Activated CD8-positive, alpha-beta memory T cell treated with anti-CD3 and anti-CD28 coated beads for 36 hours (primary cell): Measurements from ENCODE around the gene OASL. TPM values are rescaled to one million over a fixed set of nuclear protein-coding genes. Genes with fewer than 3 reads are reported as not detected.
"Not testable (repeated sequence)": the region's sequence is repeated elsewhere in the genome, so short reads cannot be mapped to it uniquely, and the experiment has no call there.

Experiments used
- CTCF ChIA-PET: fragments of 350-600 bp; sonication (Branson Sonifier 250); formaldehyde crosslinking; loops from one replicate; lab custom pipeline; 2021; ENCODE audit warnings: antibody characterized with exemption; lab: Charles Lee
- POLR2A ChIA-PET: fragments of 350-600 bp; sonication (Branson Sonifier 250); formaldehyde crosslinking; loops from one replicate; lab custom pipeline; 2021; ENCODE audit warnings: antibody characterized with exemption; lab: Charles Lee
- total RNA-seq, 2 experiments: library from RNA; stranded (reverse); gene quantifications; one replicate each; pipeline ENCODE4 v1.2.3, GENCODE V29; 2021

OASL gene, protein sequence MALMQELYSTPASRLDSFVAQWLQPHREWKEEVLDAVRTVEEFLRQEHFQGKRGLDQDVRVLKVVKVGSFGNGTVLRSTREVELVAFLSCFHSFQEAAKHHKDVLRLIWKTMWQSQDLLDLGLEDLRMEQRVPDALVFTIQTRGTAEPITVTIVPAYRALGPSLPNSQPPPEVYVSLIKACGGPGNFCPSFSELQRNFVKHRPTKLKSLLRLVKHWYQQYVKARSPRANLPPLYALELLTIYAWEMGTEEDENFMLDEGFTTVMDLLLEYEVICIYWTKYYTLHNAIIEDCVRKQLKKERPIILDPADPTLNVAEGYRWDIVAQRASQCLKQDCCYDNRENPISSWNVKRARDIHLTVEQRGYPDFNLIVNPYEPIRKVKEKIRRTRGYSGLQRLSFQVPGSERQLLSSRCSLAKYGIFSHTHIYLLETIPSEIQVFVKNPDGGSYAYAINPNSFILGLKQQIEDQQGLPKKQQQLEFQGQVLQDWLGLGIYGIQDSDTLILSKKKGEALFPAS
- total RNA-seq: 1 to 10 TPM; 3.0 to 3.3 TPM

GRCh38 chr12:121038861-121039668 is at the start of gene OASL:
Gene OASL, minus strand, starts transcription at chr12:121039246. Its CDS starts 275 bp downstream, at chr12:121038971.
- CTCF ChIA-PET: interaction anchor here (1.0 to 3.2 kb wide), 2 partner anchors 20 to 34 kb away, joined by 4 to 17 read pairs; no protein-coding TSS in a partner anchor
- POLR2A ChIA-PET: no interaction called here

DNA sequence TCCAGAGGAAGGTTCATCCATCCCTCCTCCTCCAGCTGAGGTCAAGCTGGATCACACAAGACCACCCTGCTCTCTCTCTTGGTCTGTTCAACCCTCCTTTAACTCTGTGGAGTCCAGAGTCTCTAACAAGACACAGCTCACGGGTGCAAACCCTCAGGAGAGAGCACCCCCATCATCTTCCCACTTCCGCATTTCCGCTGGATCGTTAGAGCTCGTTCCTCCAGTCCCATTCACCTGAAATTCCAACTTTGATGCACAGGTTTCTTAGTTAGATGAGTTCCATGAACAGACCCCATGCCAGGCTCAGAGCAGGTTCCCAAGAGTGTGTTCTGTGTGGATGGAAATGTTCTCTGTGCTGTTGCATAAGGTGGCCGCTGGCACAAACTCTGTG is 49.1 kb upstream of the OASL start:
- POLR2A ChIA-PET: no interaction called here
- CTCF ChIA-PET: no interaction called here

DNA sequence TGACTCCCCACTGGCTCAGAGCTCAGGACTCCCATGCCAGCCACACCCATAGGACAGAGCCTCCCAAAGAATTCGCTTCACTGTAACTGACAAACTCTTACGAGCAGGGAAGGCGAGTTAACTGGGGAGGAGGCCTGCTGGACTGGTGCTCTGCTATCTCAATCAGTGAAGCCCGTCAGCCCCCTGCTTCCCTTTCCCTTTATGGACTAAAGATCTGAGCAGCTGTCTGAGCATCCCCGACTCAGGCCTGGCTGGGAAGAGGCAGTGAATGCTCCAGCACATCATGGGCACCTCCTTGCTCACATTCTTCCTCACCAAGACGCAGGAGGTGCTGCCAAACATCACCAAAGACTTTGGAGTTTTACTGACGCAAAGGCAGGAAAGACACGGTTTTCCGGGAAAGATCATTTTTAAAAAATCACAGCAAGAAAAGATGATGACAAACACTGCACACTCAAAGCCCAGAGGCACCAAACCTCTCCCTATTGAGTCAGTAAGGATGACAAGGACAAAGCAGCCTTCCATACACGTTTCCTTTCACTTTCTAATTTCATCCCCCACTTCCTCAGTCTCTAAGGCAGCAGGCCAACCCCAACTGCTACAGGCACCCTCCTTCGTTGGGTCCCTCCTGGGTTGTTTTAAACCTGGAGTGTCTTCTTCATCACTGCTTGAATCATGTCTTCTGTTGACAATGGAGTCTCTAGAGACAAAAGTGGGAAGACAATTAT is 48.6 kb upstream of the OASL start:
- ChIA-PET POLR2A (no interaction called here), CTCF (interaction anchor here (0.5 kb wide), 1 partner anchor 30 kb away, joined by 3 read pairs; no protein-coding TSS in a partner anchor)

GRCh38 chr12:121086781-121087295 is 47.8 kb upstream of the OASL start:
- POLR2A ChIA-PET: no interaction called here
- CTCF ChIA-PET: no interaction called here

DNA sequence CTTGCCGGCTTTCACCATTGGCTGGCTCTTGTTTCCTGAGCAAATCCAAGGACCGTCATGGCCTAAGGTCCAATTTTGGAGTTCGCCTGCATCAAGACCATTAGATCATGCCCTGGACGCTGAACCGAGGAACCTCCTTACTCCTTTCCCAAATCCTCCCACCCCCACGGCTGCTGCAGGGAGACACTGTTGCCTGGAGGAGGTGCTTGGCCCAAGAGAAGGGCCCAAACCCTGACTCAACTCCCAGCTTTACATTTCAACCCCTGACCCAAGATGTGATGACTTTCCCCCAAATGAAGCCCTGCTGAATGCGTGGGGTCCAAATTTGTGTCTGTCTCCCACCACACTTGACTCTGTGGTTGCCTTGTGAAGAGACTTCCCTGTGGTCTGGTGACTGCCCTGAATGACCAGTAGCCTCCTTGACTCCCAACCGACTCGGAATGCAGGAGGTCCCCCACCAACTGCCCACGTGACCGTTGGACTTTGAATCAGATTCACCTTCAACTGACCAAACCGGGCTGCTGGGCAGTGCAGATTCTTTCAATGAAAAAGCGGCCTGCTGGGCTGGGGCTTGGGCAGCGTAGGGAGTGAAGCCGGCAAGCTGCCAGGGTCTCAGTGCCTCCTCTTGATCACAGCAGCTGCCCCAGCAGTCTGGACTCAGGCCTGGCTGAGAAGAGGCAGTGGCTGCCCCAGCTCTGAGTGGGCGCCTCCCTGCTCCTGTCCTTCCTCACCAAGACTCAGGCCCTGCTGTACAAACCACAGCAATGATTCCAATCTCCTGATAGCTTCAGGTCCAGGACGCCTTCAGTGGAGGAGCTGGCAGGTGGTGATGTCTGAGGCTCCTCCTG is 46.7 kb upstream of the OASL start:
- POLR2A ChIA-PET: no interaction called here

DNA sequence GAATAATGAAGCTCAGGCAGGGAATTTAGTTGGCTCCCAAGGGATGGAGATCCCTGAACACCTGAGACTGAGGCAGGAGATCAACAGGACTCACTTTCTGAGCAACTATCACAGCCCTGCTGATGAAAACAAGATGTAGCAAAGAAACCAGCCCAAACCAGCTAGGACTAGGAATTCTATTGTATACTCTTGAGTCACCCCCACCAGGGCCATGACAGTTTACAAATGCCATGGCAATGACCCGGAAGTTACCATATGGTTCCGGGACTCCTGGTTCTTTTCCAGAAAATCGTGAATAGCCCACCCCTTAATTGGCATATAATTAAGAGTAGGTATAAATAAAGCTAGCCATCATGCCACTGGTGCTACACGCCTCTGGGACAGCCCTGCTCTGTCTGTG is 46.0 kb upstream of the OASL start:
- POLR2A ChIA-PET: no interaction called here
- CTCF ChIA-PET: interaction anchor here (0.6 to 1.4 kb wide), 2 partner anchors 44 to 296 kb away, joined by 3 read pairs; no protein-coding TSS in a partner anchor

More for the DNA sequence above, 46.7 kb upstream of the OASL start:
- CTCF ChIA-PET: interaction anchor here (0.6 to 1.4 kb wide), 3 partner anchors 25 to 296 kb away, joined by 3 read pairs; no protein-coding TSS in a partner anchor

- ChIA-PET CTCF (no interaction called here), POLR2A (no interaction called here)
These were observed 45.2 kb upstream of the OASL start for GRCh38 chr12:121084229-121084628.

DNA sequence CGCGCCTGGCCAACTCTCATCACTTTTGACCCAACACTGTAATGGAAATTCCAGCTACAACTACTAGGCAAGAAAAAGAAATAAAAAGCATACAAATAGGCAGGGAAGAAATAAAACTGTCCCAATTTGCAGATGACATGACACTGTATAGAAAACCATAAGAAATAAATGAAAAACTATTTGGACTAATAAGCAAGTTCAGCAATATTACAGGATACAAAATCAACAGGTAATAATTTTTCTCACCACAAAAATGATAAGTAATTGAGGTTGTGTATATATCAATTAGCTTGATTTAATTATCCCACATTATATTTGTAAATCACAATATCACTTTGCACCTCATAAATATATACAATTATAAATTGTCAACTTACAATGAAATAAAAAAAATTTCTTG is 41.9 kb upstream of the OASL start:
- CTCF ChIA-PET: no interaction called here
- POLR2A ChIA-PET: no interaction called here

DNA sequence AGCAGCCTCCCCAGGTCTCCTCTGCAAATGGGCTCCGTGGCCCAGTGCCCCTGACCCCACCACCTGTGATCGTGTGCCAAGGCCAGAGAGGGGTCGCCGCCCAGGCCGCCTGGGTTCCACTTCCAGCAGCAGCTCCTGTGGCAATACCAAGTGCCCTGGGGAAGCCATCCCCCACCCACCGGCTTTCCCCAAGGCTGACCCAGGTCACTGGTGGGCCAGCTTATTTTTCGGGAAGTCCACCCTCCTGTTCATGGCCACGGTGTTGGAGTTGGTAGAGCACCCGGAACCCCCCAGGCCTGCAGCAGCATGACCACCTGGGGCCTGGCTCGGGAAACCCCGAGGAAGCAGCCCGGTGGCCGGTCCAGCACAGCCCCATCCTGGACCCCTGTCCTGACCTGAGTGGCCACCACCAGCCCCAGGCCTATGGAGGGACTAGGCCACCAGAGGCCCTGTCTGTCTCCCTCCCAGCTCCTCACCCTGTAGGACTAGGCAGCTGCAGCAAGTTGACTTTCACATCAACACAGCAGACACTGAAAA is 40.8 kb upstream of the OASL start:
- ChIA-PET POLR2A (no interaction called here), CTCF (interaction anchor here (0.6 to 1.0 kb wide), 2 partner anchors 30 to 328 kb away, joined by 3 read pairs; no protein-coding TSS in a partner anchor)

DNA sequence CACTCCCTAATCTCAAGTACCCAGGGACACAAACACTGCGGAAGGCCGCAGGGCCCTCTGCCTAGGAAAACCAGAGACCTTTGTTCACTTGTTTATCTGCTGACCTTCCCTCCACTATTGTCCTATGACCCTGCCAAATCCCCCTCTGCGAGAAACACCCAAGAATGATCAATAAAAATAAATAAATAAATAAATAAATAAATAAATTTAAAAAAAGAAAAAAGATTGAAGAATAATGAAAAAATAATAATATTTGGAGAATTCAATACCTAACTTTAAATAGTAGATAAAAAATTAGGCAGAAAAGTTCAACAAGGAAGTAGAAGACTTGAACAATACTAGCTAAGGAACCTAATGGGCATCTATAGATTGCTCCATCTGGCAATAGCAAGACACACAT is 38.4 kb upstream of the OASL start:
- POLR2A ChIA-PET, CTCF ChIA-PET: not testable (repeated sequence)

DNA sequence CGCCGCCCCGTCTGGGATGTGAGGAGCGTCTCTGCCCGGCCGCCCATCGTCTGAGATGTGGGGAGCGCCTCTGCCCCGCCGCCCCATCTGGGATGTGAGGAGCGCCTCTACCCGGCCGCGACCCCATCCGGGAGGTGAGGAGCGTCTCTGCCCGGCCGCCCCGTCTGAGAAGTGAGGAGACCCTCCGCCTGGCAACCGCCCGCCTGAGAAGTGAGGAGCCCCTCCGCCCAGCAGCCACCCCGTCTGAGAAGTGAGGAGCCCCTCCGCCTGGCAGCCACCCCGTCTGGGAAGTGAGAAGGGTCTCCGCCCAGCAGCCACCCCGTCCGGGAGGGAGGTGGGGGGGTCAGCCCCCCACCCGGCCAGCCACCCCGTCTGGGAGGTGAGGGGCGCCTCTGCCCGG is 36.9 kb upstream of the OASL start:
- POLR2A ChIA-PET, CTCF ChIA-PET: not testable (repeated sequence)

- POLR2A ChIA-PET: no interaction called here
- CTCF ChIA-PET: interaction anchor here (0.5 kb wide), 1 partner anchor 152 kb away, joined by 4 read pairs; no protein-coding TSS in a partner anchor
These were observed 33.1 kb upstream of the OASL start for GRCh38 chr12:121072147-121072546.

GRCh38 chr12:121069206-121069605 is 30.2 kb upstream of the OASL start:
- CTCF ChIA-PET: interaction anchor here (0.5 kb wide), 1 partner anchor 125 kb away, joined by 7 read pairs; no protein-coding TSS in a partner anchor

DNA sequence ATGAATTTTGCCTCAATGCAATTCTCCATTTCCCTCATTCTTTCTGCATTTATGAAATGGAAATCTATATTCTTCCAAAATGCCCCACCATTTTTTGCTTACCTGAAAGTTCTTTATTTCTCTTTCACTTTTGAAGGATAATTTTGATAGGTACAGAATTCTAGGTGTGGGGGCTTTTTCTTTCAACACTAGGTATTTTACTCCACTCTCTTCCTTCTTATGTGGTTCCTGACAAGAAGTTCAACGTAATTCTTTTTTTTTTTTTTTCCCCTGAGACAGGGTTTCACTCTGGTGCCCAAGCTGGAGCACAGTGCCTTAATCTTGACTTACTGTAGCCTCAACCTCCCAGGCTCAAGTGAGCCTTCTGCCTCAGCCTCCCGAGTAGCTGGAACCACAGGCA is 26.3 kb upstream of the OASL start:
- POLR2A ChIA-PET: no interaction called here
- CTCF ChIA-PET: interaction anchor here (0.6 kb wide), 2 partner anchors 44 to 60 kb away, joined by 3 to 4 read pairs; no protein-coding TSS in a partner anchor

More at GRCh38 chr12:121069206-121069605, 30.2 kb upstream of the OASL start:
- POLR2A ChIA-PET: no interaction called here

DNA sequence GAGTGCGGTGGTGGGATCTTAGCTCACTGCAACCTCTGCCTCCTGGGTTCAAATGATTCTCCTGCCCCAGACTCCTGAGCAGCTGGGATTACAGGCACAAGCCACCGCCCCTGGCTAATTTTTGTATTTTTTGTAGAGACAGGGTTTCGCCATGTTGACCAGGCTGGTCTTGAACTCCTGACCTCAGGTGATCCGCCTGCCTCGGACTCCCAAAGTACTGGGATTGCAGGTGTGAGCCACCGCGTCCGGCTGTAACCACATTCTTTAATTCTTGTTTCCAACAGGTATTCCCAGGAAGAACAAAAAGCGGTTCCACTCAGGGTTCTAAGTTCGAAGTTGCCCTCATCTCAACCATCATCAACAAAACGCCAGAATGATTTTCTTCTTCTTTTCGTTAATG is 25.5 kb upstream of the OASL start:
- POLR2A ChIA-PET: interaction anchor here (0.5 kb wide), 1 partner anchor 623 kb away, joined by 4 read pairs; no protein-coding TSS in a partner anchor
- CTCF ChIA-PET: interaction anchor here (0.7 kb wide), 2 partner anchors 28 to 585 kb away, joined by 3 to 6 read pairs; no protein-coding TSS in a partner anchor

- ChIA-PET POLR2A (no interaction called here), CTCF (interaction anchor here (0.7 kb wide), 2 partner anchors 28 to 585 kb away, joined by 3 to 6 read pairs; no protein-coding TSS in a partner anchor)
These were observed 25.1 kb upstream of the OASL start for GRCh38 chr12:121064116-121064515.

- ChIA-PET CTCF (interaction anchor here (1.1 to 3.7 kb wide), 2 partner anchors 34 to 57 kb away, joined by 3 to 23 read pairs; no protein-coding TSS in a partner anchor), POLR2A (no interaction called here)
These were observed 23.5 kb upstream of the OASL start for GRCh38 chr12:121062391-121063045.
